Neuronal stem cell (in vitro differentiated cells): ENCODE measurements around the gene PHLDA3.
A peak's percentile ranks its signal among the peaks of the same experiment; 100 is the strongest.

Source experiments
- DNase-seq: peaks from one replicate; pipeline ENCODE4 v3.0.0-alpha.2; 2013; ENCODE audit warnings: low spot score
- H2AFZ ChIP-seq: one replicate; pipeline ENCODE4 v1.6.1; 2013; ENCODE audit warnings: mild to moderate bottlenecking, low read length, inconsistent platforms
- H2AK5ac ChIP-seq: 2 replicates; pipeline ENCODE4 v1.6.1; 2013; ENCODE audit warnings: low read depth, mild to moderate bottlenecking, inconsistent platforms, low read length, moderate library complexity, mixed read lengths
- H2BK120ac ChIP-seq: 2 replicates; pipeline ENCODE4 v1.6.1; 2013; ENCODE audit warnings: low read depth, mild to moderate bottlenecking, inconsistent platforms, low read length, moderate library complexity, mixed read lengths
- H2BK12ac ChIP-seq: one replicate; pipeline ENCODE4 v1.6.1; 2013; ENCODE audit warnings: low read length, inconsistent platforms
- H2BK15ac ChIP-seq: 2 replicates; pipeline ENCODE4 v1.6.1; 2013; ENCODE audit warnings: mild to moderate bottlenecking, low read length, inconsistent platforms, mixed read lengths
- H2BK5ac ChIP-seq: one replicate; pipeline ENCODE4 v1.6.1; 2013; ENCODE audit warnings: inconsistent platforms, mild to moderate bottlenecking, low read length, moderate library complexity
- H3K14ac ChIP-seq: one replicate; pipeline ENCODE4 v1.6.1; 2013; ENCODE audit warnings: low read length, inconsistent platforms
- H3K18ac ChIP-seq: 2 replicates; pipeline ENCODE4 v1.6.1; 2013; ENCODE audit warnings: low read length, inconsistent platforms
- H3K23ac ChIP-seq: 2 replicates; pipeline ENCODE4 v1.6.1; 2013; ENCODE audit warnings: low read depth, mild to moderate bottlenecking, mixed read lengths, low read length, inconsistent platforms; ENCODE audit not compliant: poor library complexity
- H3K27ac ChIP-seq: replicated peaks from 3 replicates; pipeline ENCODE4 v1.5.1; 2013; ENCODE audit warnings: low read length, inconsistent platforms
- H3K27me3 ChIP-seq, 3 experiments: 2 replicates each; pipeline ENCODE4 v1.6.1; 2013; ENCODE audit warnings: low read length in 3 of 3, mild to moderate bottlenecking in 2 of 3, inconsistent platforms in 1 of 3, low read depth in 1 of 3, mixed read lengths in 1 of 3, moderate library complexity in 1 of 3; ENCODE audit not compliant: control insufficient read depth in 3 of 3, insufficient read depth in 3 of 3
- H3K36me3 ChIP-seq, 2 donors: replicated peaks in 1 of 2; 2 replicates each; pipeline ENCODE4 v1.6.1; 2013; ENCODE audit warnings: low read length in 2 of 2; ENCODE audit not compliant: control insufficient read depth in 2 of 2, insufficient read depth in 2 of 2
- H3K4ac ChIP-seq: 2 replicates; pipeline ENCODE4 v1.6.1; 2013; ENCODE audit warnings: inconsistent platforms, mild to moderate bottlenecking, low read length, moderate library complexity
- H3K4me1 ChIP-seq, 2 donors: 1 replicate in 1 of 2; 2 replicates in 1 of 2; pipeline ENCODE4 v1.6.1; 2013; ENCODE audit warnings: low read length in 2 of 2, low read depth in 1 of 2; ENCODE audit not compliant: control insufficient read depth in 2 of 2, insufficient read depth in 1 of 2
- H3K4me2 ChIP-seq: one replicate; pipeline ENCODE4 v1.6.1; 2013; ENCODE audit warnings: mild to moderate bottlenecking, low read length, inconsistent platforms; ENCODE audit not compliant: insufficient read depth, poor library complexity, severe bottlenecking
- H3K4me3 ChIP-seq, 2 donors: 2 replicates each; pipeline ENCODE4 v1.5.1; 2013; ENCODE audit warnings: low read length in 2 of 2, mild to moderate bottlenecking in 2 of 2, inconsistent platforms in 1 of 2, moderate library complexity in 1 of 2
- H3K79me1 ChIP-seq: one replicate; pipeline ENCODE4 v1.6.1; 2013; ENCODE audit warnings: low read depth, mild to moderate bottlenecking, inconsistent platforms, low read length, moderate library complexity
- H3K9ac ChIP-seq: one replicate; pipeline ENCODE4 v1.6.1; 2013; ENCODE audit warnings: mild to moderate bottlenecking, low read depth, low read length, inconsistent platforms; ENCODE audit not compliant: poor library complexity
- H3K9me3 ChIP-seq, 2 donors: replicated peaks in 1 of 2; 2 replicates each; pipeline versions ENCODE3 to v1.6.1; 2013; ENCODE audit warnings: low read length in 2 of 2, mild to moderate bottlenecking in 2 of 2, inconsistent platforms in 1 of 2, low read depth in 1 of 2, mixed read lengths in 1 of 2, moderate library complexity in 1 of 2; ENCODE audit not compliant: control insufficient read depth in 2 of 2, insufficient read depth in 1 of 2
- H4K8ac ChIP-seq: one replicate; pipeline ENCODE4 v1.6.1; 2013; ENCODE audit warnings: low read depth, mild to moderate bottlenecking, inconsistent platforms, low read length, moderate library complexity
- H4K91ac ChIP-seq: one replicate; pipeline ENCODE4 v1.6.1; 2013; ENCODE audit warnings: low read length, low read depth, mild to moderate bottlenecking, inconsistent platforms; ENCODE audit not compliant: poor library complexity
- WGBS, 2 donors: extraction: QIAGEN DNeasy Blood & Tissue Kit; methylation state at CpG; one replicate each; pipeline ENCODE4 v1.1.7; 2013; ENCODE audit warnings: missing lambda C conversion rate in 2 of 2, mixed read lengths in 1 of 2; ENCODE audit not compliant: insufficient read length in 2 of 2, insufficient replicate concordance in 1 of 2; ENCODE audit errors: extremely low coverage in 2 of 2; 5-methylcytosine and 5-hydroxymethylcytosine counted together

The PHLDA3 gene

GRCh38 chr1:201419746-201420607 is 49.0 kb downstream of the PHLDA3 start:
- Histone ChIP-seq H2BK120ac (no peak overlapping the region), H3K36me3 (no peaks in the 10 kb centered on the region), H3K4me1 (peaks cover 0 to 32% of the 10 kb centered on the region in 2 donors), H3K23ac (no peak overlapping the region), H2AK5ac (peak overlapping the region; percentile 57), H3K9me3 (peaks cover 0 to 7% of the 10 kb centered on the region in 2 donors), H3K79me1 (no peaks in the 10 kb centered on the region), H4K91ac (no peak overlapping the region), H4K8ac (no peak overlapping the region), H3K4ac (no peak overlapping the region), H3K27me3 (peaks cover 0 to 48% (median 0%) of the 10 kb centered on the region in 3 experiments), H3K27ac (no peak overlapping the region), H2BK12ac (no peak overlapping the region), H3K9ac (no peak overlapping the region), H2AFZ (no peak overlapping the region), H3K18ac (peak overlapping the region; percentile 89), H3K4me3 (no peak overlapping the region), H2BK15ac (no peak overlapping the region), H2BK5ac (no peak overlapping the region), H3K4me2 (no peak overlapping the region), H3K14ac (peak overlapping the region; percentile 32)
- 100% methylated on average over 1 of the region's 12 CpGs; no CpG with 5 or more reads in 1 of the 2 donors for WGBS, 2 donors
- DNase-seq, result no peak

GRCh38 chr1:201419256-201419655 is 49.7 kb downstream of the PHLDA3 start:
- Histone ChIP-seq H2BK5ac (no peak overlapping the region), H3K4me2 (no peak overlapping the region), H3K27ac (no peak overlapping the region), H3K9ac (no peak overlapping the region), H3K9me3 (peaks cover 0 to 13% of the 10 kb centered on the region in 2 donors), H3K27me3 (peaks cover 0 to 45% (median 0%) of the 10 kb centered on the region in 3 experiments), H2BK15ac (peak overlapping the region; percentile 33), H3K4me3 (no peak overlapping the region), H3K23ac (peak overlapping the region; percentile 47), H3K79me1 (no peaks in the 10 kb centered on the region), H3K4me1 (peaks cover 0 to 32% of the 10 kb centered on the region in 2 donors), H2AK5ac (peak overlapping the region; percentile 57), H3K4ac (no peak overlapping the region), H3K36me3 (no peaks in the 10 kb centered on the region), H2AFZ (no peak overlapping the region), H3K14ac (no peak overlapping the region), H2BK120ac (no peak overlapping the region), H4K91ac (no peak overlapping the region), H2BK12ac (no peak overlapping the region), H4K8ac (no peak overlapping the region), H3K18ac (peak overlapping the region; percentile 81)
- no CpG with 5 or more reads among the region's 4 CpGs for WGBS, 2 donors
- DNase-seq, result no peak

- no peak overlapping the region for H3K14ac ChIP-seq
- H3K4me3 ChIP-seq, result no peak overlapping the region
- H2BK5ac ChIP-seq, result no peak overlapping the region
- H4K8ac ChIP-seq, result no peak overlapping the region
- H4K91ac ChIP-seq, result no peak overlapping the region
- H3K27ac ChIP-seq, result no peak overlapping the region
- no peak overlapping the region for H3K23ac ChIP-seq
- no peaks in the 10 kb centered on the region for H3K36me3 ChIP-seq
- H2AK5ac ChIP-seq, result no peak overlapping the region
- H3K9me3 ChIP-seq, result peaks cover 0 to 13% of the 10 kb centered on the region in 2 donors
- H2BK15ac ChIP-seq, result no peak overlapping the region
- peak overlapping the region; percentile 73 for H3K18ac ChIP-seq
- peaks cover 0 to 29% of the 10 kb centered on the region in 2 donors for H3K4me1 ChIP-seq
- WGBS, 2 donors, result no CpG with 5 or more reads among the region's 3 CpGs
- H2BK12ac ChIP-seq, result no peak overlapping the region
- no peak overlapping the region for H3K4ac ChIP-seq
- no peak for DNase-seq
- H2AFZ ChIP-seq, result no peak overlapping the region
- H3K27me3 ChIP-seq, result peaks cover 0 to 41% (median 0%) of the 10 kb centered on the region in 3 experiments
- no peak overlapping the region for H3K9ac ChIP-seq
- no peaks in the 10 kb centered on the region for H3K79me1 ChIP-seq
- H2BK120ac ChIP-seq, result no peak overlapping the region
- no peak overlapping the region for H3K4me2 ChIP-seq
Measured at GRCh38 chr1:201418461-201418860, 50.5 kb downstream of the PHLDA3 start.
